Esophagus squamous epithelium (tissue), 5 donors: ENCODE measurements around the gene SLC25A3. TPM values are rescaled to one million over a fixed set of nuclear protein-coding genes. Genes with fewer than 3 reads are reported as not detected.
"Not testable (repeated sequence)": the region's sequence is repeated elsewhere in the genome, so short reads cannot be mapped to it uniquely, and the experiment has no call there.

Source experiments
- DNase-seq: peaks from one replicate; lab custom pipeline; 2025; lab: John Stamatoyannopoulos, UW
- H3K27ac ChIP-seq, 4 donors: fragments of 200-600 bp; sonication (generic); one replicate each; pipeline ENCODE4 v1.5.1; 2016 to 2019; ENCODE audit warnings: mild to moderate bottlenecking in 1 of 4
- H3K27me3 ChIP-seq, 4 donors: fragments of 200-600 bp; sonication (generic); 1 replicate in 3 of 4; 2 replicates in 1 of 4; pipeline versions ENCODE4 v1.5.1 to v1.6.0; 2017 to 2021; ENCODE audit warnings: antibody characterized with exemption in 1 of 4
- H3K36me3 ChIP-seq, 3 donors: fragments of 200-600 bp; sonication (generic); one replicate each; pipeline ENCODE4 v1.5.1; 2016 to 2019
- H3K4me1 ChIP-seq, 3 donors: fragments of 200-600 bp; sonication (generic); one replicate each; pipeline ENCODE4 v1.5.1; 2017 to 2019
- H3K4me3 ChIP-seq, 4 donors: fragments of 200-600 bp; sonication (generic); 1 replicate in 3 of 4; 2 replicates in 1 of 4; pipeline ENCODE4 v1.5.1; 2016 to 2019; ENCODE audit warnings: mild to moderate bottlenecking in 2 of 4, moderate library complexity in 1 of 4
- H3K9me3 ChIP-seq, 3 donors: fragments of 200-600 bp; sonication (generic); one replicate each; pipeline ENCODE4 v1.5.1; 2016 to 2019
- POLR2A ChIP-seq, 4 donors: fragments of 450-650 bp; IDR thresholded peaks; one replicate each; pipeline ENCODE4 v1.6.1; 2017; ENCODE audit warnings: antibody characterized with exemption in 4 of 4, mild to moderate bottlenecking in 4 of 4, moderate library complexity in 3 of 4
- WGBS, 2 donors: methylation state at CpG; one replicate each; pipeline ENCODE4 v1.1.5; 2018; 5-methylcytosine and 5-hydroxymethylcytosine counted together
- intact Hi-C: fragments of 100-400 bp; cut with DNase I; formaldehyde crosslinking; loops from one replicate; pipeline ENCODE4 v1.15.0; 2022
- total RNA-seq, 4 donors: library from RNA; depleted of rRNA; stranded (reverse); fragments of >200 nt; gene quantifications; one replicate each; pipeline ENCODE4 v1.1.0, GENCODE V29; 2016
- TF ChIP-seq, protein P1 (sequence below), 6 experiments: fragments of 450-650 bp in 4 of 6; fragments of 200-600 bp in 2 of 6; sonication (generic) in 2 of 6; IDR thresholded peaks; one replicate each; pipeline ENCODE4 v1.5.1; 2016 to 2019; ENCODE audit warnings: antibody characterized with exemption in 6 of 6, mild to moderate bottlenecking in 4 of 6, moderate library complexity in 4 of 6
- donor health status: DM: yes; HTN: yes; CAD: no.

Gene SLC25A3
- total RNA-seq, result 100 to 1,000 TPM; 459 to 581 (median 540) TPM

DNA sequence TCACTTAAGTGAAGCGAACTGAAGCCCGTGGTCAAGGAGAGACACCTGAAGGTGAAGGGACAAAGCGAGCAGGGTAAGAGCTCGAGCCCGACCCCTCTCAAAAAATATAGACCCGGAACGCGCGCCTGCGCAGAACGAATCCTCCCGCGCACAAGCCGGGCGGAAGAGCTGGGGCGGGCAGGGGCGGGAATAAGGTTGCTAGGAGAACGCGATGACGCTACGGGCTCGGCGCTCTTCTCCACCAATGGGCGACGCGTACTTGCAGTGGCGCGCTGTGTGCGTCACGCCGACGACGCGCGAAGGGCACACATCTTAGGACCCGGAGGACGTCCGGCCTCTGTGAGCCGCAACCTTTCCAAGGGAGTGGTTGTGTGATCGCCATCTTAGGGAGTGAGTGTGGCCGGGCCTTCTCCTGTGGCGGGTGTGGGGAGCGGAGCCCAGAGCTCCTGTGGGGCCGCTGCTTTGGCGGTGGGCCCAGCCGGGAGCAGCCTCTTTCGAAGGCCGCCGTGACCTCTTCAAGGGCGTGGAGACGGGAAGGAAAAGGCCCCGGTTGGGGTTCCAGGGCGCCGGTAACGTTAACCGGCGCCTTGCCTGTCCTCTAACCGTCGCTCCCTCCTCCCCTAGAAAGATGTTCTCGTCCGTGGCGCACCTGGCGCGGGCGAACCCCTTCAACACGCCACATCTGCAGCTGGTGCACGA, at the start of gene SLC25A3:
SLC25A3 (plus strand) TSS at position 336 of the 699 bp plus-strand sequence; CDS start at position 629, 293 bp downstream.
- H3K4me1 ChIP-seq, result peaks cover 9 to 40% (median 10%) of the 10 kb centered on the region in 3 donors
- peak; percentile 86 for DNase-seq
- H3K4me3 ChIP-seq, result peak within 1 kb of the TSS; percentile 79 to 99 (median 92)
- peak within 1 kb of the TSS; percentile 93 to 100 (median 100) for H3K27ac ChIP-seq
- H3K9me3 ChIP-seq, result no peaks in the 10 kb centered on the region
- H3K27me3 ChIP-seq, result no peaks in the 10 kb centered on the region
- H3K36me3 ChIP-seq, result peaks cover 4 to 32% (median 12%) of the 10 kb centered on the region in 3 donors
- peak in 3 of 4 donors; percentile 67 to 99 (median 98) for TF ChIP-seq POLR2A (IDR thresholded peaks at IDR 0.05)
- TF ChIP-seq, protein P1, sequence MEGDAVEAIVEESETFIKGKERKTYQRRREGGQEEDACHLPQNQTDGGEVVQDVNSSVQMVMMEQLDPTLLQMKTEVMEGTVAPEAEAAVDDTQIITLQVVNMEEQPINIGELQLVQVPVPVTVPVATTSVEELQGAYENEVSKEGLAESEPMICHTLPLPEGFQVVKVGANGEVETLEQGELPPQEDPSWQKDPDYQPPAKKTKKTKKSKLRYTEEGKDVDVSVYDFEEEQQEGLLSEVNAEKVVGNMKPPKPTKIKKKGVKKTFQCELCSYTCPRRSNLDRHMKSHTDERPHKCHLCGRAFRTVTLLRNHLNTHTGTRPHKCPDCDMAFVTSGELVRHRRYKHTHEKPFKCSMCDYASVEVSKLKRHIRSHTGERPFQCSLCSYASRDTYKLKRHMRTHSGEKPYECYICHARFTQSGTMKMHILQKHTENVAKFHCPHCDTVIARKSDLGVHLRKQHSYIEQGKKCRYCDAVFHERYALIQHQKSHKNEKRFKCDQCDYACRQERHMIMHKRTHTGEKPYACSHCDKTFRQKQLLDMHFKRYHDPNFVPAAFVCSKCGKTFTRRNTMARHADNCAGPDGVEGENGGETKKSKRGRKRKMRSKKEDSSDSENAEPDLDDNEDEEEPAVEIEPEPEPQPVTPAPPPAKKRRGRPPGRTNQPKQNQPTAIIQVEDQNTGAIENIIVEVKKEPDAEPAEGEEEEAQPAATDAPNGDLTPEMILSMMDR (IDR thresholded peaks at IDR 0.05), result peak in 1 of 6 experiments; percentile 9
- intact Hi-C loops, result loop anchor here (10.0 kb wide), 1 partner anchor 51 kb away; the partner anchor contains the start of genes APAF1 and IKBIP
- 0% methylated on average over 13 to 26 of the region's 67 CpGs for WGBS, 2 donors

DNA sequence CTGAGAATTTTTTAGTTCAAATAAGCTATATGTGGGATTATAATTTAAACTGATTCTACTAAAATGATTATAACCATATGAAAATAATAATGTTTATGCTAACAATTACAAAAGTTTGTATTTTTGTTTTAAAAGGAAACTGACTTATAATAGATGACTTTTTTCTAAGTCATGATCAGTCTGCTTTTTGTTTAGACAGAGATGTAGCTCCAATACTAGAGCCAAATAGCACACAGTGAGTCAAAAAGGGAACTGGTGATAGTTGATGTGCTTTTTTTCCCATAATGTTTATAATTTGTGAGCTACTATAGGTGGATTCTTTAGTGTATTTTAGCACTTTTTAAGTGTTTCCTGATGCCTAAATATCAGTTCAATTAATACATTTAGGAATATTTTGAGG, 49.8 kb upstream of the SLC25A3 start:
- Histone ChIP-seq H3K9me3 (no peaks in the 10 kb centered on the region), H3K4me1 (no peaks in the 10 kb centered on the region), H3K4me3 (no peak overlapping the region), H3K36me3 (peaks cover 0 to 91% (median 0%) of the 10 kb centered on the region in 3 donors), H3K27me3 (no peaks in the 10 kb centered on the region), H3K27ac (no peak overlapping the region)
- intact Hi-C loops, result no loop called here
- TF ChIP-seq POLR2A (IDR thresholded peaks at IDR 0.05), result no peak
- TF ChIP-seq, protein P1 (IDR thresholded peaks at IDR 0.05), result no peak
- DNase-seq, result no peak

DNA sequence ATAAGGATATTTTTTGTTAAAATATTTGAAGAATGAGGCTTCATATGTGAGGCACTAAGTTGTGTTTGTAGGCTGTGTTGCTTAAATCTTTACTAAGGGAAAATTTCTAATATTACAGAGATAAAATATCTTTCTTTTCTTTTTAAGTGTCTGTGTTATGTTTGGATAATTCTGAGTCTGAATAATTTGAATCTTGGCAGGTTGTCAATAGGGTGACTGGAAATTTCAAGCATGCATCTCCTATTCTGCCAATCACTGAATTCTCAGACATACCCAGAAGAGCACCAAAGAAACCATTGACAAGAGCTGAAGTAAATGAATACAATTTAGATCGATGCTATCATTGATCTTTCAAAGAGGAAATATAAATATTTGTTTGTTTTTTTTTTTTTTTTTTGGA, 48.7 kb upstream of the SLC25A3 start:
- intact Hi-C loops, result no loop called here
- Histone ChIP-seq H3K27me3 (no peaks in the 10 kb centered on the region), H3K9me3 (no peaks in the 10 kb centered on the region), H3K27ac (no peak overlapping the region), H3K36me3 (peaks cover 0 to 93% (median 0%) of the 10 kb centered on the region in 3 donors), H3K4me1 (no peaks in the 10 kb centered on the region), H3K4me3 (no peak overlapping the region)
- WGBS, 2 donors, result 69 to 89% methylated on average over 1 of the region's 1 CpG
- TF ChIP-seq POLR2A (IDR thresholded peaks at IDR 0.05), result no peak
- TF ChIP-seq, protein P1 (IDR thresholded peaks at IDR 0.05), result no peak
- DNase-seq, result no peak

DNA sequence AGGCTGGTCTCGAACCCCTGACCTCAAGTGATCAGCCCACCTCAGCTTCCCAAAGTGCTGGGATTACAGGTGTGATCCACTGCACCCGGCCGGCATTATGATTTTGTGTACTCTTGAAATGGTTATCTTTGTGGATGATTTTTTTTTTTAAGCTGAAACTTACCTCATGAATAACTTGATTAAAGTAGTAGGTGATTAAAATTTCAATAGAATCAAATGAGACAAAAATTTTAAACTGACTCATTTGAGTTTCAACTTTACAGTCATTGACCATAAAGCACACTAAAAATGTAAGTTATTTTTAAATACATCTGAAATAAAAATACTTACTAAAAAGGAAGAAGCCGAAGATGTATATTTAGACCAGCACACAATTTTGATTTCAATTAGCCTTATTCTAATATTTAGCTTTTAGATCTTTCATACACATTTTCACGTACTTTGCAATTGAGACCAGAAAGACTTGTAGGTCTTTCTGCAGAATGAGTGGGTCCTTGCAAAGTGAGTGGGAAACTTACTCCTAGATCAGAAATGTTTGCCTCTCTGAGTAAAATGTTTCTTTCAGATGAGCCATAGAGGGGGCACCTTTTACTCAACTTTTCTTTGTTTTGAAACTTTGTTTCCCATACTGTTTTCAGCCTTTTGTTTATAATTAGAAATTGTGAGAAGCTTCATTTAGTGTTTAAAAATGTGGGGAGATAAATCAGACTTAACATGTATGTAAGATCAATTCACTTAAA, 43.9 kb upstream of the SLC25A3 start:
- Histone ChIP-seq H3K27me3 (no peaks in the 10 kb centered on the region), H3K4me3 (no peak overlapping the region), H3K4me1 (no peaks in the 10 kb centered on the region), H3K9me3 (no peaks in the 10 kb centered on the region), H3K36me3 (peaks cover 0 to 73% (median 0%) of the 10 kb centered on the region in 3 donors), H3K27ac (no peak overlapping the region)
- intact Hi-C loops, result no loop called here
- no peak for TF ChIP-seq POLR2A (IDR thresholded peaks at IDR 0.05)
- TF ChIP-seq, protein P1 (IDR thresholded peaks at IDR 0.05), result no peak
- WGBS, 2 donors, result 90 to 91% methylated on average over 5 of the region's 5 CpGs
- DNase-seq, result no peak

DNA sequence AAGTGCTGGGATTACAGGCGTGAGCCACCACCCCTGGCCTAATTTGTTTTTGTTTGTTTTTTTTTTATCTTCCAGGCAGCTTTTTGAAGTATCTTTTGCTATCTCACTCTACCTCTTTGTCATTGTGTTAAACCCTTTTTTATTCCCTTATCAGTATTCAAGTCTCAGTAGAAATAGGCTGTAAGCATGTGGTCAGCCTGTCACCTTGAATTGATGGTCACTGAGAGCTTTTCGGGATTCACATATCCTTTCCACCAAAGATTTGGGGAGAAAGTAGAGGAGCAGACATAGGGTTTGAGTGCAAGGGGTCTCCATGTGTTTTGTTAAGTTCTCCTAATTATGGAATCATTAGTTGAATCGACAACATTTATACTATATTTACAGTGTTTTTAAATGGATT, 41.7 kb upstream of the SLC25A3 start:
- no peak for TF ChIP-seq POLR2A (IDR thresholded peaks at IDR 0.05)
- TF ChIP-seq, protein P1 (IDR thresholded peaks at IDR 0.05), result no peak
- Histone ChIP-seq H3K4me3 (no peak overlapping the region), H3K27me3 (no peaks in the 10 kb centered on the region), H3K4me1 (no peaks in the 10 kb centered on the region), H3K9me3 (no peaks in the 10 kb centered on the region), H3K27ac (no peak overlapping the region), H3K36me3 (peaks cover 0 to 51% (median 0%) of the 10 kb centered on the region in 3 donors)
- DNase-seq, result no peak
- 90 to 95% methylated on average over 3 of the region's 3 CpGs for WGBS, 2 donors
- intact Hi-C loops, result no loop called here

DNA sequence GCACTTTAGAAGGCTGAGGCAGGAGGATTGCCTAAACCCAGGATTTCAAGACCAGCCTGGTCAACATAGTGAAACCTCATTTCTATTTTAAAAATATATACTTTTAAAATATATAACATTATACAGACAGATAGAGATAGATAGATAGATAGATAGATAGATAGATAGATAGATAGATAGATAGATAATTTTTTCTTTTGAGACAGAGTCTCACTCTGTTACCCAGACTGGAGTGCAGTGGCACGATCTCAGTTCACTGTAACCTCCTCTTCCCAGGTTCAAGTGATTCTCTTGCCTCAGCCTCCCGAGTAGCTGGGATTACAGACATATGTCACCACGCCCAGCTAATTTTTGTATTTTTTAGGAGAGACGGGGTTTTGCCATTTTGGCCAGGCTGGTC, 35.4 kb upstream of the SLC25A3 start:
- H3K36me3 ChIP-seq, H3K4me3 ChIP-seq, DNase-seq, H3K27ac ChIP-seq, H3K4me1 ChIP-seq, H3K27me3 ChIP-seq, H3K9me3 ChIP-seq, intact Hi-C loops: not testable (repeated sequence)
- WGBS, 2 donors, result 75 to 84% methylated on average over 4 of the region's 4 CpGs
